HFF-Myc (cell line): Measurements from ENCODE around the gene PTPRC.
A peak's percentile ranks its signal among the peaks of the same experiment; 100 is the strongest.

Experiments
- DNase-seq: peaks from one replicate; pipeline ENCODE4 v3.0.0-alpha.2; 2011; ENCODE audit warnings: low read depth; ENCODE audit errors: extremely low read depth
- H3K4me3 ChIP-seq: replicated peaks from 2 replicates; pipeline ENCODE4 v1.5.1; 2011; ENCODE audit warnings: low read depth, mild to moderate bottlenecking, control low read depth, low read length
- CTCF ChIP-seq: IDR thresholded peaks from 2 replicates; pipeline ENCODE4 v1.5.1; 2012; ENCODE audit warnings: mild to moderate bottlenecking, low read depth, low read length, control low read depth; ENCODE audit errors: missing control alignments

Gene PTPRC

GRCh38 chr1:198681831-198682759 lies 43.3 kb downstream of the PTPRC start:
- TF ChIP-seq CTCF: no peak
- H3K4me3 ChIP-seq: no peak overlapping the region
- DNase-seq: peak; percentile 92

GRCh38 chr1:198682850-198683249 lies 44.0 kb downstream of the PTPRC start:
- no peak for DNase-seq
- no peak for TF ChIP-seq CTCF
- H3K4me3 ChIP-seq: no peak overlapping the region

GRCh38 chr1:198683449-198683848 lies 44.6 kb downstream of the PTPRC start:
- DNase-seq: no peak
- no peak for TF ChIP-seq CTCF
- H3K4me3 ChIP-seq: no peak overlapping the region

GRCh38 chr1:198686069-198686728 lies 47.4 kb downstream of the PTPRC start:
- no peak overlapping the region for H3K4me3 ChIP-seq
- DNase-seq: no peak
- peak; percentile 8 for TF ChIP-seq CTCF

GRCh38 chr1:198687429-198687828 lies 48.6 kb downstream of the PTPRC start:
- H3K4me3 ChIP-seq: no peak overlapping the region
- no peak for TF ChIP-seq CTCF
- no peak for DNase-seq

- no peak for TF ChIP-seq CTCF
- DNase-seq: no peak
These were observed 52.2 kb downstream of the PTPRC start for GRCh38 chr1:198691063-198691462.

More at GRCh38 chr1:198691063-198691462, 52.2 kb downstream of the PTPRC start:
- H3K4me3 ChIP-seq: no peak overlapping the region
